ENCODE data around the gene COL13A1. TPM values are rescaled to one million over a fixed set of nuclear protein-coding genes. Genes with fewer than 3 reads are reported as not detected.

COL13A1 gene
- total RNA-seq, 3 donors from 2014 or later (not counting 1 experiment from before 2014, with no cell fraction given) = 5.2 to 22.0 (median 10.3) TPM

DNA sequence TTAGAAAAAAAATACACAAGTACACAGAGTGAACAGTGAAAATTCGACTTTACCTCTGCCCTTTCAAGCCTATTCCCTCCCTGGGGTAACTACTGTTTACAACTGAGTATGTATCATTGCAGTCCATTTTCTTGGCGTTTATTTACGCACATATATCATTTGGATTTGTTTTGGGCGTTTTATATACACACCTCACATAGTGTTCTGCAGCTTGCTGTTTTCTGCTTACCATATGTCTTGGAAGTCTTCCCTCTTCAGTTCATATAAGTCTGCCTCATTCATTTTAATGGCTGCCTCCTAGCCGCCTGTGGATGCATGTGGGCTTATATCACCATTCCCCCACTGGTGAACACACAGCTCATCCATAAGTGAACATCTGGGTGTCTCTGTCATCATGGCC is 41.6 kb upstream of the COL13A1 start:
- TF ChIP-seq, protein P1, sequence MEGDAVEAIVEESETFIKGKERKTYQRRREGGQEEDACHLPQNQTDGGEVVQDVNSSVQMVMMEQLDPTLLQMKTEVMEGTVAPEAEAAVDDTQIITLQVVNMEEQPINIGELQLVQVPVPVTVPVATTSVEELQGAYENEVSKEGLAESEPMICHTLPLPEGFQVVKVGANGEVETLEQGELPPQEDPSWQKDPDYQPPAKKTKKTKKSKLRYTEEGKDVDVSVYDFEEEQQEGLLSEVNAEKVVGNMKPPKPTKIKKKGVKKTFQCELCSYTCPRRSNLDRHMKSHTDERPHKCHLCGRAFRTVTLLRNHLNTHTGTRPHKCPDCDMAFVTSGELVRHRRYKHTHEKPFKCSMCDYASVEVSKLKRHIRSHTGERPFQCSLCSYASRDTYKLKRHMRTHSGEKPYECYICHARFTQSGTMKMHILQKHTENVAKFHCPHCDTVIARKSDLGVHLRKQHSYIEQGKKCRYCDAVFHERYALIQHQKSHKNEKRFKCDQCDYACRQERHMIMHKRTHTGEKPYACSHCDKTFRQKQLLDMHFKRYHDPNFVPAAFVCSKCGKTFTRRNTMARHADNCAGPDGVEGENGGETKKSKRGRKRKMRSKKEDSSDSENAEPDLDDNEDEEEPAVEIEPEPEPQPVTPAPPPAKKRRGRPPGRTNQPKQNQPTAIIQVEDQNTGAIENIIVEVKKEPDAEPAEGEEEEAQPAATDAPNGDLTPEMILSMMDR (IDR thresholded peaks at IDR 0.05) = no peak
- H3K27me3 Mint-ChIP-seq (ENCODE audit: low read depth in 2 of 2) = peaks cover 2 to 12% of the 10 kb centered on the region in 2 donors
- no peaks in the 10 kb centered on the region for H3K36me3 ChIP-seq (ENCODE audit: control insufficient read depth, insufficient read depth, low read length)
- H3K4me1 ChIP-seq (ENCODE audit: control insufficient read depth, insufficient read depth, low read length) = no peaks in the 10 kb centered on the region
- H3K4me1 Mint-ChIP-seq = no peaks in the 10 kb centered on the region
- no peak overlapping the region for H3K27ac Mint-ChIP-seq
- H3K9me3 Mint-ChIP-seq = no peaks in the 10 kb centered on the region
- WGBS (ENCODE audit: insufficient coverage) = 85% methylated on average over 5 of the region's 5 CpGs
- no peaks in the 10 kb centered on the region for H3K27me3 ChIP-seq (ENCODE audit: control insufficient read depth, insufficient read depth, low read length)
- no peak for DNase-seq
- intact Hi-C loops (cut with micrococcal nuclease) = no loop called here
- no peaks in the 10 kb centered on the region for H3K9me3 ChIP-seq (ENCODE audit: control insufficient read depth, insufficient read depth, low read length)
- H3K36me3 Mint-ChIP-seq = no peaks in the 10 kb centered on the region
- no peak overlapping the region for H3K27ac ChIP-seq (ENCODE audit: low read length)
- H3K4me3 ChIP-seq (ENCODE audit: low read length) = no peak overlapping the region
- H3K4me3 Mint-ChIP-seq = no peak overlapping the region
- ATAC-seq = no peak

DNA sequence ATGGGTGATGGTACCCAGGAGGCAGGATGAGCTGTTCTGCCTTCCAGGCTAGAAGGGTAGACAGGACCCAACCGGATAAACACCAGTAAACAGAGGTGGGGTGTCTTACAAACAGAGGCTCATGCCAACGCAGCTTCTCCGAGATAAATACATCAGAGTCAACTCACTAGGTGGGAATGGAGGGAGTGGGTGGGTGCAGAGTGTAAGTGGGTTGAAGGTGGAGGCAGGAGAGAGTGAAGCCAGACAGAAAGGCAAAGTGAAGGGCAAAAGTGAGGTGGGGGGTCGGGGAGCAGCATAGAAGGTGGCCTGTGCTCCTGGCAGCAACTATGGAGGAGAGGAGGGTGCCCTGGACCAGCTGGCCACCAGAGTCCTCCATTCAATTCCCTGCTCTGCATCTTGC is 40.4 kb upstream of the COL13A1 start:
- ATAC-seq (no peak), DNase-seq (no peak)
- Histone ChIP-seq H3K27ac (ENCODE audit: low read length) (no peak overlapping the region), H3K27me3 (ENCODE audit: control insufficient read depth, insufficient read depth, low read length) (no peaks in the 10 kb centered on the region), H3K36me3 (ENCODE audit: control insufficient read depth, insufficient read depth, low read length) (no peaks in the 10 kb centered on the region), H3K4me1 (ENCODE audit: control insufficient read depth, insufficient read depth, low read length) (no peaks in the 10 kb centered on the region), H3K4me3 (ENCODE audit: low read length) (no peak overlapping the region), H3K9me3 (ENCODE audit: control insufficient read depth, insufficient read depth, low read length) (no peaks in the 10 kb centered on the region)
- no peak overlapping the region for H3K4me3 Mint-ChIP-seq
- H3K27ac Mint-ChIP-seq = no peak overlapping the region
- H3K4me1 Mint-ChIP-seq = no peaks in the 10 kb centered on the region
- TF ChIP-seq, protein P1 (IDR thresholded peaks at IDR 0.05) = no peak
- H3K36me3 Mint-ChIP-seq = no peaks in the 10 kb centered on the region
- intact Hi-C loops (cut with micrococcal nuclease) = no loop called here
- 93% methylated on average over 4 of the region's 4 CpGs for WGBS (ENCODE audit: insufficient coverage)
- H3K27me3 Mint-ChIP-seq (ENCODE audit: low read depth in 2 of 2) = peaks cover 2 to 12% of the 10 kb centered on the region in 2 donors
- H3K9me3 Mint-ChIP-seq = no peaks in the 10 kb centered on the region

DNA sequence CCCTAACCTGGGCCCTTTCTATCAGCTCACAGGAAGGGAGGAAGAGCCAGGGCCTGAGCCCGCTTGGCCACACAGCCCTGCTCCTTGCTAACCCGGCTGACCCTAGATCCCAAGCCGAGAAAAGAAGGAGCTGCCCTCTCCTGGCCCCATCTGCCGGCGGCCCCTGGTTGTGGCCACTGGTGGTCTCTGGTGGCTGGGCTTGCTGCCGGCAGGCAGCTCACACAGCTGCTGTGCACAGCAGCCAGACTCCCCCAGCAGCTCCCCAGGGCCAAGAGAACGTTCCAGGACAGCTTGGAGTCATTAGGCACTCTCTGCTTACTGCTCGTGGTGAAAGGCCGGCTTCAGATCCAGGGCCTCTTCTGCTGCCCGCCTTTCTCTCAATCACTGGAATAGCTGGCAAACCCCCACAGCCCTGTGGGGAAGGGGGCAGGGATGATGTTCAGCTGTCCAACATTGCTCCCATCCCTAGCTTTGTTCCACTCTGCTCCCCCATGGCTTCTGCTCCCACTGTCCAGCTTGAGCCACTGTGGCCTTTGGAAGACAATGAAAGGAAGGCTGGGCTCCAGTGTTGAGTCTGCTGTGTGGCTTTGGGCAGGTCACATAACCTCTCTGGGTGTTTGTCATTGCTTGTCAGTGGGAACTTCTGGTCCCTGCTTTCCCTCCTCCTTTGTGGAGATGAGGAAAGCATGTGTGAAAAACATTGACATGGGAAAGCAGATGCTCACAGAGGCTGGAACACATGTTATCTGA is 35.4 kb upstream of the COL13A1 start:
- TF ChIP-seq, protein P1 (IDR thresholded peaks at IDR 0.05) = no peak
- H3K4me1 ChIP-seq (ENCODE audit: control insufficient read depth, insufficient read depth, low read length) = peaks cover 13% of the 10 kb centered on the region
- intact Hi-C loops (cut with micrococcal nuclease) = no loop called here
- H3K27ac Mint-ChIP-seq = no peak overlapping the region
- peaks cover 5% of the 10 kb centered on the region in 2 donors for H3K27me3 Mint-ChIP-seq (ENCODE audit: low read depth in 2 of 2)
- no peak for DNase-seq
- H3K27me3 ChIP-seq (ENCODE audit: control insufficient read depth, insufficient read depth, low read length) = no peaks in the 10 kb centered on the region
- 89% methylated on average over 10 of the region's 10 CpGs for WGBS (ENCODE audit: insufficient coverage)
- peak in 1 of 3 donors; percentile 11 for ATAC-seq
- no peaks in the 10 kb centered on the region for H3K9me3 ChIP-seq (ENCODE audit: control insufficient read depth, insufficient read depth, low read length)
- no peak overlapping the region for H3K4me3 Mint-ChIP-seq
- H3K9me3 Mint-ChIP-seq = no peaks in the 10 kb centered on the region
- no peaks in the 10 kb centered on the region for H3K36me3 Mint-ChIP-seq
- no peak overlapping the region for H3K4me3 ChIP-seq (ENCODE audit: low read length)
- H3K4me1 Mint-ChIP-seq = peaks cover 17 to 20% of the 10 kb centered on the region in 2 donors
- no peaks in the 10 kb centered on the region for H3K36me3 ChIP-seq (ENCODE audit: control insufficient read depth, insufficient read depth, low read length)
- H3K27ac ChIP-seq (ENCODE audit: low read length) = no peak overlapping the region

DNA sequence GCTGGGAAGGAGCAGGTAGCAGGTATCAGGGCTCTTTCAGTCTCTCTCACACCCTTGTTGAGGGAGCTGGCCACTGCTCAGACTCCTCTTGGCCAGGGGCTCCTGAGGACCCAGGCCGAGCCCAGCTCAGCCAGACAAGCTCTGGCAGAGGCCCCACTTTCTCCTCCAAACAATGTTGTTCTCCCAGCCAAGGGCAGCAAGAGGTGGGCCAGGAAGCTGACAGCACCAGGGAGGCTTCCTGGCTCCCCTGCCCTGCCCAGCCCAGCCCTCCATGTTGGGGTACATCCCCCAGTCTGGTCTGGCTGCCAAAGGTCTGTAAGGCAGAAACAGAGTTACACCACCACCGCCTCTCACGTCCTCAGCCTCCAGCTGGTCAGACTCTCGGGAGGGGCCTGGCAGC is 33.9 kb upstream of the COL13A1 start:
- H3K27ac ChIP-seq (ENCODE audit: low read length) = no peak overlapping the region
- Mint-ChIP-seq H3K9me3 (no peaks in the 10 kb centered on the region), H3K36me3 (no peaks in the 10 kb centered on the region), H3K27me3 (ENCODE audit: low read depth in 2 of 2) (peaks cover 4 to 5% of the 10 kb centered on the region in 2 donors), H3K4me1 (peaks cover 20 to 23% of the 10 kb centered on the region in 2 donors), H3K4me3 (no peak overlapping the region), H3K27ac (no peak overlapping the region)
- DNase-seq = no peak
- TF ChIP-seq, protein P1 (IDR thresholded peaks at IDR 0.05) = no peak
- whole genome bisulfite sequencing (ENCODE audit: insufficient coverage) = 89% methylated on average over 4 of the region's 4 CpGs
- H3K4me3 ChIP-seq (ENCODE audit: low read length) = no peak overlapping the region
- no peak for ATAC-seq
- H3K27me3 ChIP-seq (ENCODE audit: control insufficient read depth, insufficient read depth, low read length) = no peaks in the 10 kb centered on the region
- no peaks in the 10 kb centered on the region for H3K36me3 ChIP-seq (ENCODE audit: control insufficient read depth, insufficient read depth, low read length)
- intact Hi-C loops (cut with micrococcal nuclease) = no loop called here
- H3K9me3 ChIP-seq (ENCODE audit: control insufficient read depth, insufficient read depth, low read length) = peaks cover under 1% of the 10 kb centered on the region
- peaks cover 15% of the 10 kb centered on the region for H3K4me1 ChIP-seq (ENCODE audit: control insufficient read depth, insufficient read depth, low read length)

Measured in natural killer cell (primary cell).